Endothelial cell (in vitro differentiated cells): Measurements from ENCODE around the gene JADE3. TPM values are rescaled to one million over a fixed set of nuclear protein-coding genes. Genes with fewer than 3 reads are reported as not detected.

Source experiments
- DNase-seq: peaks from one replicate; pipeline ENCODE4 v3.0.0; 2021; ENCODE audit warnings: low spot score
- H3K27ac Mint-ChIP-seq: one replicate; pipeline ENCODE4 v1.8.0; 2021; ENCODE audit warnings: mixed read lengths, inconsistent platforms; ENCODE audit not compliant: unreplicated experiment
- H3K27me3 Mint-ChIP-seq: one replicate; pipeline ENCODE4 v1.8.0; 2021; ENCODE audit warnings: mild to moderate bottlenecking, moderate library complexity, mixed read lengths, inconsistent platforms; ENCODE audit not compliant: unreplicated experiment
- H3K36me3 Mint-ChIP-seq: one replicate; pipeline ENCODE4 v1.8.0; 2021; ENCODE audit warnings: mild to moderate bottlenecking, low read depth, mixed read lengths, inconsistent platforms; ENCODE audit not compliant: unreplicated experiment
- H3K4me1 Mint-ChIP-seq: one replicate; pipeline ENCODE4 v1.8.0; 2021; ENCODE audit warnings: mild to moderate bottlenecking, mixed read lengths, inconsistent platforms; ENCODE audit not compliant: unreplicated experiment
- H3K4me3 Mint-ChIP-seq: one replicate; pipeline ENCODE4 v1.8.0; 2021; ENCODE audit warnings: mild to moderate bottlenecking, mixed read lengths, inconsistent platforms; ENCODE audit not compliant: unreplicated experiment
- H3K9me3 Mint-ChIP-seq: one replicate; pipeline ENCODE4 v1.8.0; 2021; ENCODE audit warnings: mixed read lengths, inconsistent platforms; ENCODE audit not compliant: unreplicated experiment
- CTCF ChIP-seq: fragments of 200-600 bp; sonication (generic); IDR thresholded peaks from one replicate; pipeline ENCODE4 v1.5.0; 2021; ENCODE audit warnings: antibody characterized with exemption; ENCODE audit not compliant: unreplicated experiment
- total RNA-seq: library from RNA; stranded (reverse); fragmentation: NEBNext Ultra II Directional; extraction: Animal tissue kit (Norgen Biotek cat#: 25700); gene quantifications from one replicate; pipeline ENCODE4 v1.2.1, GENCODE V29; 2021; ENCODE audit not compliant: unreplicated experiment

Gene JADE3
- total RNA-seq, 1 donor from 2014 or later = 17.4 TPM

DNA sequence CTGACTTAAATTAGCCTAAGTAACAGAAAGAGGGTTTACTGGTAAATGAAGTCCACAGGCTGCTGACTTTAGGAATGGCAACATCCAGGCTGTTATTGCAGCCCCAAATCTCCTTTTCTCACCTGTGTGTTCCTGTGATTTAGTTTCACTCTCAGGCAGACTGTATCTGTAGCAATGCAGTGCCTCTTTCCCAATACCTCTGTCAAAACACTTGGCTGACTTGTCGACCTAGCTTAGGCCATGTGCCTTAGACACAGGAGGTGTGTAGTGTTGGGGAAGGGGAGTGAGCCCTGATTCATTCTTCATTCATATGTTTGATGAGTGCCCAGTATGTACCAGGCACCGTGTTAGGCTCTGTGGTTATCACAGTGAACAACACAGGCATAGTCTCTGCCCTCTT, 46.9 kb downstream of the JADE3 start:
- no peak for DNase-seq
- Mint-ChIP-seq H3K4me1 (peaks cover 5% of the 10 kb centered on the region), H3K27me3 (no peaks in the 10 kb centered on the region), H3K4me3 (no peak overlapping the region), H3K27ac (no peak overlapping the region), H3K36me3 (no peaks in the 10 kb centered on the region), H3K9me3 (no peaks in the 10 kb centered on the region)
- no peak for TF ChIP-seq CTCF

DNA sequence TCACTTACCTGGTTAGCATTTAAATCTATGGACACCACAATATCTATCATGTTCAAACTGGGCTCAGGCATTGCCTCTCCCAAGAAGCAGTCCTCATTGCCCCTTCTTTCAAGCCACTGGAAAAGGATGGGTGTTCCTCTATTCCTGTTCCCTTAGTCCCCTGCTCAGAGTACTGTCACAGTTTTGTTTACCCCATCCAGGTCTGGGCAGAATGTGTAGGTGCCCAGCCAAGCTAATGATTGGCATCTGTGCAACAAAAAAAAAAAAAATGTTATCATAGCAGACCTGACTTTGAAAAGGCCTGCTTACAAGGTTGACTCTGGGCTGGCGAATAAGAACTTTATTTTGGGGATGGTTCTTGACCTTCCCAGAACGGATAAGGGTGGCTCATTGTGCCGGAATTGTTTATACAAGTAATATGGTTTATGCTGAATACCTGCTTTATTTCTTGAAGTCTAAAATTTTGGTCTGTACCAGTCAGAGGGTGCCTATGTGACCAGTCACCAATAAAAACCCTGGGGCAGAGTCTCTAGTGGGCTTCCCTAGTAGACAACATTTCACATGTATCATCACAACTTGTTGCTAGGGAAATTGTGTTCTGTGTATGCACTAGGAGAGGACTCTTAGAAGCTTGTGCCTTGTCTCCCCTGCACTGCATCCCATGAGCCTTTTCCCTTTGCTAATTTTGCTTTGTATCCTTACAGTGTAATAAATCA, 47.9 kb downstream of the JADE3 start:
- Mint-ChIP-seq H3K4me3 (no peak overlapping the region), H3K36me3 (no peaks in the 10 kb centered on the region), H3K4me1 (peaks cover 7% of the 10 kb centered on the region), H3K27ac (no peak overlapping the region), H3K9me3 (no peaks in the 10 kb centered on the region), H3K27me3 (no peaks in the 10 kb centered on the region)
- TF ChIP-seq CTCF = no peak
- no peak for DNase-seq

GRCh38 chrX:46961097-46961496, 48.9 kb downstream of the JADE3 start:
- Mint-ChIP-seq H3K27ac (no peak overlapping the region), H3K9me3 (no peaks in the 10 kb centered on the region), H3K27me3 (no peaks in the 10 kb centered on the region), H3K36me3 (no peaks in the 10 kb centered on the region), H3K4me3 (no peak overlapping the region), H3K4me1 (peaks cover 17% of the 10 kb centered on the region)
- no peak for TF ChIP-seq CTCF
- DNase-seq = no peak

GRCh38 chrX:46961574-46962283, 49.5 kb downstream of the JADE3 start:
- Mint-ChIP-seq H3K27ac (peak overlapping the region; percentile 36), H3K4me1 (peaks cover 22% of the 10 kb centered on the region)

More at GRCh38 chrX:46961574-46962283, 49.5 kb downstream of the JADE3 start:
- no peak for TF ChIP-seq CTCF
- H3K27me3 Mint-ChIP-seq = no peaks in the 10 kb centered on the region
- no peak for DNase-seq
- H3K36me3 Mint-ChIP-seq = no peaks in the 10 kb centered on the region
- no peaks in the 10 kb centered on the region for H3K9me3 Mint-ChIP-seq
- H3K4me3 Mint-ChIP-seq = no peak overlapping the region
